SJCRH30 (cell line): Measurements from ENCODE around the gene TDRD7. TPM values are rescaled to one million over a fixed set of nuclear protein-coding genes. Genes with fewer than 3 reads are reported as not detected.
A peak's percentile ranks its signal among the peaks of the same experiment; 100 is the strongest.

Experiments
- DNase-seq, 2 experiments: peaks; one replicate each; pipeline ENCODE4 v3.0.0-alpha.2; 2015 to 2020
- H3K27ac ChIP-seq: fragments of 250-450 bp; sonication (Bioruptor Pico); 2 replicates; pipeline ENCODE4 v1.5.1; 2020; ENCODE audit warnings: mild to moderate bottlenecking, moderate library complexity
- H3K27me3 ChIP-seq: fragments of 250-450 bp; sonication (Bioruptor Pico); 2 replicates; pipeline ENCODE4 v1.5.1; 2020; ENCODE audit warnings: mild to moderate bottlenecking, moderate library complexity
- H3K36me3 ChIP-seq: fragments of 250-450 bp; sonication (Bioruptor Pico); 2 replicates; pipeline ENCODE4 v1.5.1; 2020; ENCODE audit warnings: mild to moderate bottlenecking, moderate library complexity
- H3K4me1 ChIP-seq: fragments of 250-450 bp; sonication (Bioruptor Pico); 2 replicates; pipeline ENCODE4 v1.5.1; 2020; ENCODE audit warnings: mild to moderate bottlenecking, moderate library complexity
- H3K4me3 ChIP-seq: fragments of 250-450 bp; sonication (Bioruptor Pico); 2 replicates; pipeline ENCODE4 v1.5.1; 2020; ENCODE audit warnings: mild to moderate bottlenecking, moderate library complexity
- H3K9me3 ChIP-seq: fragments of 250-450 bp; sonication (Bioruptor Pico); replicated peaks from 2 replicates; pipeline ENCODE4 v1.5.1; 2020; ENCODE audit warnings: mild to moderate bottlenecking, moderate library complexity
- total RNA-seq: library from RNA; depleted of rRNA; stranded (reverse); fragments of >200 nt; shearing (Covaris generic); gene quantifications from 2 replicates; pipeline ENCODE4 v1.2.3, GENCODE V29; 2014

Gene TDRD7
- total RNA-seq, 1 experiment from 2014 or later = 2.4 TPM

GRCh38 chr9:97468658-97469448 lies 57.0 kb downstream of the TDRD7 start:
- Histone ChIP-seq H3K4me3 (no peak overlapping the region), H3K4me1 (no peaks in the 10 kb centered on the region), H3K27ac (no peak overlapping the region), H3K27me3 (no peaks in the 10 kb centered on the region), H3K36me3 (no peaks in the 10 kb centered on the region), H3K9me3 (no peaks in the 10 kb centered on the region)
- peak; percentile 67 to 82 for DNase-seq

GRCh38 chr9:97470076-97470475 lies 58.2 kb downstream of the TDRD7 start:
- no peak overlapping the region for H3K4me3 ChIP-seq
- no peaks in the 10 kb centered on the region for H3K36me3 ChIP-seq
- no peak overlapping the region for H3K27ac ChIP-seq
- H3K9me3 ChIP-seq = no peaks in the 10 kb centered on the region
- no peaks in the 10 kb centered on the region for H3K27me3 ChIP-seq
- H3K4me1 ChIP-seq = 0 out of 2 replicates have a peak, but pooled peaks cover 2% of the 10 kb centered on the region
- DNase-seq = no peak

- H3K4me3 ChIP-seq = no peak overlapping the region
- no peaks in the 10 kb centered on the region for H3K36me3 ChIP-seq
- no peaks in the 10 kb centered on the region for H3K9me3 ChIP-seq
- DNase-seq = peak; percentile 18 to 22
- no peaks in the 10 kb centered on the region for H3K27me3 ChIP-seq
- no peak overlapping the region for H3K27ac ChIP-seq
- 0 out of 2 replicates have a peak, but pooled peaks cover 2% of the 10 kb centered on the region for H3K4me1 ChIP-seq
Measured at GRCh38 chr9:97473717-97474116, 61.8 kb downstream of the TDRD7 start.

GRCh38 chr9:97474372-97474925 lies 62.6 kb downstream of the TDRD7 start:
- Histone ChIP-seq H3K36me3 (no peaks in the 10 kb centered on the region), H3K9me3 (no peaks in the 10 kb centered on the region), H3K27me3 (no peaks in the 10 kb centered on the region), H3K4me1 (0 out of 2 replicates have a peak, but pooled peaks cover 2% of the 10 kb centered on the region), H3K27ac (no peak overlapping the region), H3K4me3 (no peak overlapping the region)
- no peak for DNase-seq

GRCh38 chr9:97475059-97475458 lies 63.2 kb downstream of the TDRD7 start:
- H3K9me3 ChIP-seq = no peaks in the 10 kb centered on the region
- H3K4me3 ChIP-seq = no peak overlapping the region
- H3K27me3 ChIP-seq = no peaks in the 10 kb centered on the region
- no peak overlapping the region for H3K27ac ChIP-seq
- 0 out of 2 replicates have a peak, but pooled peaks cover 2% of the 10 kb centered on the region for H3K4me1 ChIP-seq
- no peak for DNase-seq
- no peaks in the 10 kb centered on the region for H3K36me3 ChIP-seq

GRCh38 chr9:97478301-97478981 lies 66.5 kb downstream of the TDRD7 start:
- H3K4me1 ChIP-seq = 0 out of 2 replicates have a peak, but pooled peaks cover 2% of the 10 kb centered on the region
- H3K27ac ChIP-seq = no peak overlapping the region
- no peaks in the 10 kb centered on the region for H3K36me3 ChIP-seq
- H3K27me3 ChIP-seq = no peaks in the 10 kb centered on the region
- no peak overlapping the region for H3K4me3 ChIP-seq
- no peaks in the 10 kb centered on the region for H3K9me3 ChIP-seq
- DNase-seq = no peak

- Histone ChIP-seq H3K27me3 (no peaks in the 10 kb centered on the region), H3K27ac (no peak overlapping the region), H3K9me3 (no peaks in the 10 kb centered on the region), H3K36me3 (no peaks in the 10 kb centered on the region), H3K4me1 (no peaks in the 10 kb centered on the region), H3K4me3 (no peak overlapping the region)
- no peak for DNase-seq
Measured at GRCh38 chr9:97479496-97480159, 67.7 kb downstream of the TDRD7 start.

GRCh38 chr9:97480174-97480573 lies 68.3 kb downstream of the TDRD7 start:
- Histone ChIP-seq H3K4me1 (no peaks in the 10 kb centered on the region), H3K27ac (no peak overlapping the region), H3K27me3 (no peaks in the 10 kb centered on the region), H3K4me3 (no peak overlapping the region), H3K9me3 (no peaks in the 10 kb centered on the region), H3K36me3 (no peaks in the 10 kb centered on the region)
- no peak for DNase-seq

GRCh38 chr9:97480749-97481148 lies 68.9 kb downstream of the TDRD7 start:
- Histone ChIP-seq H3K27me3 (no peaks in the 10 kb centered on the region), H3K27ac (no peak overlapping the region), H3K9me3 (no peaks in the 10 kb centered on the region), H3K36me3 (no peaks in the 10 kb centered on the region), H3K4me1 (no peaks in the 10 kb centered on the region), H3K4me3 (no peak overlapping the region)
- DNase-seq = no peak

GRCh38 chr9:97484134-97484533 lies 72.2 kb downstream of the TDRD7 start:
- Histone ChIP-seq H3K27ac (no peak overlapping the region), H3K4me3 (no peak overlapping the region), H3K4me1 (no peaks in the 10 kb centered on the region), H3K36me3 (no peaks in the 10 kb centered on the region), H3K27me3 (no peaks in the 10 kb centered on the region), H3K9me3 (0 out of 2 replicates have a peak, but pooled peaks cover 3% of the 10 kb centered on the region)
- DNase-seq = no peak

GRCh38 chr9:97487107-97487506 lies 75.2 kb downstream of the TDRD7 start:
- Histone ChIP-seq H3K9me3 (0 out of 2 replicates have a peak, but pooled peaks cover 3% of the 10 kb centered on the region), H3K36me3 (no peaks in the 10 kb centered on the region), H3K4me1 (no peaks in the 10 kb centered on the region), H3K4me3 (no peak overlapping the region), H3K27ac (no peak overlapping the region), H3K27me3 (no peaks in the 10 kb centered on the region)
- peak in 1 of 2 experiments; percentile 10 for DNase-seq

GRCh38 chr9:97487861-97488260 lies 76.0 kb downstream of the TDRD7 start:
- Histone ChIP-seq H3K27me3 (no peaks in the 10 kb centered on the region), H3K9me3 (0 out of 2 replicates have a peak, but pooled peaks cover 3% of the 10 kb centered on the region), H3K36me3 (no peaks in the 10 kb centered on the region), H3K4me3 (no peak overlapping the region), H3K4me1 (no peaks in the 10 kb centered on the region), H3K27ac (no peak overlapping the region)
- no peak for DNase-seq

- no peaks in the 10 kb centered on the region for H3K36me3 ChIP-seq
- H3K4me1 ChIP-seq = no peaks in the 10 kb centered on the region
- no peak for DNase-seq
Measured at GRCh38 chr9:97491216-97491999, 79.5 kb downstream of the TDRD7 start.

More at GRCh38 chr9:97491216-97491999, 79.5 kb downstream of the TDRD7 start:
- H3K27ac ChIP-seq = no peak overlapping the region
- H3K4me3 ChIP-seq = no peak overlapping the region
- H3K27me3 ChIP-seq = no peaks in the 10 kb centered on the region
- H3K9me3 ChIP-seq = 0 out of 2 replicates have a peak, but pooled peaks cover 3% of the 10 kb centered on the region
